Midbrain (tissue), 1 donor: ENCODE data around the gene SYMPK.
"Not testable (repeated sequence)": the region's sequence is repeated elsewhere in the genome, so short reads cannot be mapped to it uniquely, and the experiment has no call there.

Experiments
- DNase-seq: peaks from one replicate; lab custom pipeline; 2025; lab: John Stamatoyannopoulos, UW

SYMPK gene

GRCh38 chr19:45804140-45804958, 58.6 kb downstream of the SYMPK start:
- no peak for DNase-seq

GRCh38 chr19:45801603-45802175, 61.3 kb downstream of the SYMPK start:
- DNase-seq: no peak

GRCh38 chr19:45800070-45800553, 62.8 kb downstream of the SYMPK start:
- DNase-seq: no peak

GRCh38 chr19:45799541-45799940, 63.4 kb downstream of the SYMPK start:
- not testable (repeated sequence) for DNase-seq

GRCh38 chr19:45798995-45799517, 63.9 kb downstream of the SYMPK start:
- peak; percentile 60 for DNase-seq

GRCh38 chr19:45794627-45795026, 68.3 kb downstream of the SYMPK start:
- DNase-seq: no peak

- DNase-seq: no peak
Observed at GRCh38 chr19:45793876-45794275, 69.1 kb downstream of the SYMPK start.

GRCh38 chr19:45793178-45793564, 69.8 kb downstream of the SYMPK start:
- DNase-seq: no peak

GRCh38 chr19:45792470-45793177, 70.3 kb downstream of the SYMPK start, which contains the start of gene DMWD:
Gene DMWD, minus strand, starts transcription at chr19:45792845. Its CDS starts 89 bp downstream, at chr19:45792756.
- DNase-seq: peak; percentile 98

- no peak for DNase-seq
Observed at GRCh38 chr19:45791744-45792469, 71.0 kb downstream of the SYMPK start.

GRCh38 chr19:45790942-45791341, 72.0 kb downstream of the SYMPK start:
- peak; percentile 31 for DNase-seq

GRCh38 chr19:45789035-45789786, 73.7 kb downstream of the SYMPK start:
- DNase-seq: no peak

GRCh38 chr19:45786533-45786894, 76.4 kb downstream of the SYMPK start:
- no peak for DNase-seq

GRCh38 chr19:45785781-45786532, 77.0 kb downstream of the SYMPK start:
- DNase-seq: no peak

- no peak for DNase-seq
Observed at GRCh38 chr19:45785097-45785496, 77.8 kb downstream of the SYMPK start.

GRCh38 chr19:45784096-45784495, 78.9 kb downstream of the SYMPK start:
- DNase-seq: no peak

- no peak for DNase-seq
Observed at GRCh38 chr19:45782820-45783785, 79.8 kb downstream of the SYMPK start.

- no peak for DNase-seq
Observed at GRCh38 chr19:45782162-45782691, 80.7 kb downstream of the SYMPK start, which contains the start of gene DMPK. Gene DMPK, minus strand, starts transcription at chr19:45782490. Its CDS starts 138 bp downstream, at chr19:45782352.
